ENCODE data around the gene TNK2.

GRCh38 chr3:195817578-195818135, 90.7 kb downstream of the TNK2 start:
- TF ChIP-seq, protein P1, sequence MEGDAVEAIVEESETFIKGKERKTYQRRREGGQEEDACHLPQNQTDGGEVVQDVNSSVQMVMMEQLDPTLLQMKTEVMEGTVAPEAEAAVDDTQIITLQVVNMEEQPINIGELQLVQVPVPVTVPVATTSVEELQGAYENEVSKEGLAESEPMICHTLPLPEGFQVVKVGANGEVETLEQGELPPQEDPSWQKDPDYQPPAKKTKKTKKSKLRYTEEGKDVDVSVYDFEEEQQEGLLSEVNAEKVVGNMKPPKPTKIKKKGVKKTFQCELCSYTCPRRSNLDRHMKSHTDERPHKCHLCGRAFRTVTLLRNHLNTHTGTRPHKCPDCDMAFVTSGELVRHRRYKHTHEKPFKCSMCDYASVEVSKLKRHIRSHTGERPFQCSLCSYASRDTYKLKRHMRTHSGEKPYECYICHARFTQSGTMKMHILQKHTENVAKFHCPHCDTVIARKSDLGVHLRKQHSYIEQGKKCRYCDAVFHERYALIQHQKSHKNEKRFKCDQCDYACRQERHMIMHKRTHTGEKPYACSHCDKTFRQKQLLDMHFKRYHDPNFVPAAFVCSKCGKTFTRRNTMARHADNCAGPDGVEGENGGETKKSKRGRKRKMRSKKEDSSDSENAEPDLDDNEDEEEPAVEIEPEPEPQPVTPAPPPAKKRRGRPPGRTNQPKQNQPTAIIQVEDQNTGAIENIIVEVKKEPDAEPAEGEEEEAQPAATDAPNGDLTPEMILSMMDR (IDR thresholded peaks at IDR 0.05): no peak
- no peak for TF ChIP-seq POLR2A (IDR thresholded peaks at IDR 0.05)
